K562 (cell line): ENCODE data around the gene MSTO1. TPM values are rescaled to one million over a fixed set of nuclear protein-coding genes. Genes with fewer than 3 reads are reported as not detected.

Source experiments
- ADNP ChIP-seq: fragments of 200-800 bp; sonication (Bioruptor generic); IDR thresholded peaks from 2 replicates; pipeline ENCODE4 v1.6.1; 2016; ENCODE audit warnings: missing genetic modification characterization, missing compliant biosample characterization
- ARID1B ChIP-seq: fragments of 450-650 bp; IDR thresholded peaks from 2 replicates; pipeline ENCODE4 v1.6.1; 2016; ENCODE audit warnings: antibody characterized with exemption, mild to moderate bottlenecking, inconsistent platforms
- CBFA2T2 ChIP-seq: fragments of 450-650 bp; conservative IDR thresholded peaks from 2 replicates; pipeline ENCODE4 v1.6.1; 2017; ENCODE audit warnings: mild to moderate bottlenecking
- CBX3 ChIP-seq, 2 experiments: IDR thresholded peaks; 1 replicate in 1 of 2; 2 replicates in 1 of 2; pipeline ENCODE4 v1.6.1; 2012; ENCODE audit warnings: inconsistent platforms in 2 of 2, low read length in 2 of 2, borderline replicate concordance in 1 of 2, control low read depth in 1 of 2
- CEBPB ChIP-seq: fragments of 450-650 bp; IDR thresholded peaks from 2 replicates; pipeline ENCODE4 v1.6.1; 2016; ENCODE audit warnings: missing genetic modification characterization, missing compliant biosample characterization
- CHAMP1 ChIP-seq: fragments of 450-650 bp; IDR thresholded peaks from 2 replicates; pipeline ENCODE4 v1.6.1; 2016; ENCODE audit warnings: mild to moderate bottlenecking
- CHD2 ChIP-seq: IDR thresholded peaks from 2 replicates; pipeline ENCODE4 v1.6.1; 2011; ENCODE audit warnings: low read depth, low read length
- ESRRA ChIP-seq: fragments of 450-650 bp; IDR thresholded peaks from 2 replicates; pipeline ENCODE4 v1.6.1; 2014; ENCODE audit warnings: low read depth, mild to moderate bottlenecking, moderate library complexity, borderline replicate concordance
- FOXJ2 ChIP-seq: fragments of 200-800 bp; sonication (Bioruptor generic); IDR thresholded peaks from 2 replicates; pipeline ENCODE4 v1.6.1; 2016; ENCODE audit warnings: missing genetic modification characterization, missing compliant biosample characterization
- KLF1 ChIP-seq: fragments of 450-650 bp; IDR thresholded peaks from 2 replicates; pipeline ENCODE4 v1.6.1; 2016; ENCODE audit warnings: missing genetic modification characterization, missing compliant biosample characterization
- MAFF ChIP-seq: IDR thresholded peaks from 2 replicates; pipeline ENCODE4 v1.6.1; 2012; ENCODE audit warnings: low read length, improper control_type of control experiment
- MCM5 ChIP-seq: fragments of 450-650 bp; IDR thresholded peaks from 2 replicates; pipeline ENCODE4 v1.6.1; 2016; ENCODE audit warnings: low read depth
- MED1 ChIP-seq: sonication (generic); formaldehyde crosslinking; IDR thresholded peaks from 2 replicates; pipeline ENCODE4 v1.8.1; 2023; ENCODE audit warnings: missing genetic modification reagents, borderline replicate concordance
- MTA3 ChIP-seq: fragments of 450-650 bp; formaldehyde crosslinking; IDR thresholded peaks from 2 replicates; pipeline ENCODE4 v1.6.1; 2017; ENCODE audit warnings: mild to moderate bottlenecking, borderline replicate concordance
- NONO ChIP-seq, 2 experiments: fragments of 200-400 bp in 1 of 2; fragments of 450-650 bp in 1 of 2; formaldehyde crosslinking in 1 of 2; IDR thresholded peaks; 2 replicates each; pipeline ENCODE4 v1.6.1; 2017; ENCODE audit warnings: low read depth in 2 of 2, mild to moderate bottlenecking in 2 of 2, moderate library complexity in 2 of 2, low read length in 1 of 2
- PHF21A ChIP-seq: fragments of 450-650 bp; IDR thresholded peaks from 2 replicates; pipeline ENCODE4 v1.6.1; 2017; ENCODE audit warnings: low read depth, borderline replicate concordance
- POLR2A ChIP-seq: fragments of 450-650 bp; conservative IDR thresholded peaks from 2 replicates; pipeline ENCODE4 v1.6.1; 2016
- RBM17 ChIP-seq: fragments of 200-400 bp; formaldehyde crosslinking; IDR thresholded peaks from 2 replicates; pipeline ENCODE4 v1.6.1; 2017; ENCODE audit warnings: low read depth, mild to moderate bottlenecking, low read length, borderline replicate concordance
- ZC3H4 ChIP-seq: sonication (generic); formaldehyde crosslinking; IDR thresholded peaks from 2 replicates; pipeline ENCODE4 v1.9.0; 2021; ENCODE audit warnings: missing genetic modification reagents, borderline replicate concordance
- ZMIZ1 ChIP-seq, 2 experiments: fragments of 150-350 bp in 1 of 2; IDR thresholded peaks; 2 replicates each; pipeline ENCODE4 v1.6.1; 2012 to 2016; ENCODE audit warnings: low read depth in 2 of 2, low read length in 2 of 2, mild to moderate bottlenecking in 1 of 2, moderate library complexity in 1 of 2
- ZNF232 ChIP-seq: sonication (generic); formaldehyde crosslinking; IDR thresholded peaks from 2 replicates; pipeline ENCODE4 v1.8.0; 2022; ENCODE audit warnings: mild to moderate bottlenecking, missing genetic modification reagents
- ZNF398 ChIP-seq: fragments of 250-450 bp; sonication (Bioruptor Pico); IDR thresholded peaks from 2 replicates; pipeline ENCODE4 v1.8.0; 2021; ENCODE audit warnings: moderate library complexity, mild to moderate bottlenecking, inconsistent platforms
- polyA plus RNA-seq, 8 experiments: library from polyadenylated mRNA; depleted of rRNA in 4 of 8; stranded (reverse) in 5 of 8; unstranded in 3 of 8; fragments of >200 nt; fragmentation: Nextera tagmentation in 2 of 8; fragmentation: Illumina TruSeq in 1 of 8; extraction: Ambion mirVana in 2 of 8; extraction: Trizol in 1 of 8; gene quantifications; 2 replicates each; pipeline versions ENCODE4 v1.2.1 to v1.2.3, GENCODE V29; 2011 to 2014; ENCODE audit warnings: inconsistent platforms in 1 of 8, missing spikeins in 1 of 8
- total RNA-seq, 7 experiments: library from RNA; depleted of rRNA in 6 of 7; stranded (reverse); fragments of >200 nt in 6 of 7; fragmentation: Illumina TruSeq in 2 of 7; extraction: Trizol in 2 of 7; gene quantifications; 2 replicates each; pipeline versions ENCODE4 v1.2.1 to v1.2.3, GENCODE V29; 2011 to 2021; ENCODE audit warnings: low replicate concordance in 1 of 7

The MSTO1 gene
- total and polyA plus RNA-seq, 9 of the 15 experiments (the other 6 are each of a cell fraction or from before 2014, with no cell fraction given): 18.8 to 71.1 (median 47.3) TPM

- TF ChIP-seq ZNF398 (CRISPR knock-in tag): no peak
- no peak for TF ChIP-seq ADNP (tag)
- no peak for TF ChIP-seq CHD2
- peak; percentile 67 to 100 for TF ChIP-seq NONO (IDR thresholded peaks at IDR 0.05; ENCODE audit: low read depth in 2 of 2, low read length in 1 of 2)
- no peak for TF ChIP-seq CBX3 (IDR thresholded peaks at IDR 0.05; ENCODE audit: borderline replicate concordance in 1 of 2, low read length in 2 of 2)
- TF ChIP-seq CEBPB (tag): no peak
- no peak for TF ChIP-seq MED1 (CRISPR knock-in tag)
- TF ChIP-seq MCM5: no peak
- TF ChIP-seq MTA3: peak; percentile 83; the same call in 1 of the 2 replicates
- 0 out of 2 replicates have a peak, but pooled peaks have one; percentile 33 for TF ChIP-seq PHF21A
- TF ChIP-seq FOXJ2 (tag): no peak
- no peak for TF ChIP-seq KLF1 (tag)
- TF ChIP-seq ZNF232: peak; percentile 83; the same call in 1 of the 2 replicates
- TF ChIP-seq POLR2A: peak; percentile 100
- no peak for TF ChIP-seq CHAMP1
- peak; percentile 67 for TF ChIP-seq ARID1B
- peak; percentile 76 for TF ChIP-seq ESRRA
- TF ChIP-seq RBM17: no peak
- no peak for TF ChIP-seq CBFA2T2
- no peak; the same call in 1 of the 2 replicates for TF ChIP-seq MAFF
- no peak for TF ChIP-seq ZC3H4 (CRISPR knock-in tag)
- peak in 1 of 2 experiments; percentile 80; a peak in 2 of 4 replicates for TF ChIP-seq ZMIZ1 (IDR thresholded peaks at IDR 0.05; ENCODE audit: low read depth in 2 of 2, low read length in 2 of 2)
These were observed 47.2 kb upstream of the MSTO1 start, which contains the start of gene ASH1L (continued) for GRCh38 chr1:155562581-155563376.
